CD14-positive monocyte (primary cell): ENCODE measurements around the gene ZNF503. TPM values are rescaled to one million over a fixed set of nuclear protein-coding genes. Genes with fewer than 3 reads are reported as not detected.

Source experiments
- DNase-seq, 3 donors: peaks; one replicate each; pipeline ENCODE4 v3.0.0-alpha.2; 2011 to 2022
- H2AFZ ChIP-seq: 2 replicates; pipeline ENCODE4 v1.6.0; 2012; ENCODE audit warnings: mild to moderate bottlenecking, low read depth, low read length, inconsistent platforms; ENCODE audit not compliant: insufficient read depth, poor library complexity, severe bottlenecking
- H3K27ac ChIP-seq, 2 donors: 1 replicate in 1 of 2; 2 replicates in 1 of 2; pipeline ENCODE4 v1.5.1; 2012 to 2013; ENCODE audit warnings: low read length in 2 of 2, control low read depth in 1 of 2, inconsistent platforms in 1 of 2, low read depth in 1 of 2, mild to moderate bottlenecking in 1 of 2
- H3K27me3 ChIP-seq, 2 donors: one replicate each; pipeline versions ENCODE4 v1.6.0 to v1.6.1; 2011 to 2013; ENCODE audit warnings: low read length in 2 of 2; ENCODE audit not compliant: control insufficient read depth in 2 of 2, insufficient read depth in 2 of 2
- H3K36me3 ChIP-seq, 2 donors: replicated peaks in 1 of 2; 1 replicate in 1 of 2; 2 replicates in 1 of 2; pipeline versions ENCODE4 v1.5.1 to v1.6.1; 2012 to 2013; ENCODE audit warnings: low read length in 2 of 2, control low read depth in 1 of 2, inconsistent platforms in 1 of 2, mild to moderate bottlenecking in 1 of 2; ENCODE audit not compliant: insufficient read depth in 2 of 2, control insufficient read depth in 1 of 2
- H3K4me1 ChIP-seq, 2 donors: 1 replicate in 1 of 2; 2 replicates in 1 of 2; pipeline versions ENCODE4 v1.5.1 to v1.6.1; 2012 to 2013; ENCODE audit warnings: low read length in 2 of 2, control low read depth in 1 of 2, inconsistent platforms in 1 of 2, mild to moderate bottlenecking in 1 of 2, moderate library complexity in 1 of 2; ENCODE audit not compliant: insufficient read depth in 2 of 2, control insufficient read depth in 1 of 2
- H3K4me2 ChIP-seq: replicated peaks from 2 replicates; pipeline ENCODE3; 2012; ENCODE audit warnings: low read length, moderate library complexity, mild to moderate bottlenecking; ENCODE audit not compliant: poor library complexity, severe bottlenecking; ENCODE audit errors: extremely low read depth
- H3K4me3 ChIP-seq, 3 experiments: fragments of 200-600 bp in 1 of 3; sonication (generic) in 1 of 3; replicated peaks in 1 of 3; 1 replicate in 2 of 3; 2 replicates in 1 of 3; pipeline ENCODE4 v1.5.1; 2011 to 2013; ENCODE audit warnings: low read length in 3 of 3, mild to moderate bottlenecking in 3 of 3, control low read depth in 2 of 3, low read depth in 2 of 3, inconsistent platforms in 1 of 3, moderate library complexity in 1 of 3
- H3K79me2 ChIP-seq: 2 replicates; pipeline ENCODE4 v1.6.0; 2012; ENCODE audit warnings: mild to moderate bottlenecking, control low read depth, inconsistent platforms, low read length, moderate library complexity; ENCODE audit not compliant: insufficient read depth
- H3K9ac ChIP-seq: 2 replicates; pipeline ENCODE4 v1.6.0; 2017; ENCODE audit warnings: low read length, mild to moderate bottlenecking; ENCODE audit not compliant: insufficient read depth, poor library complexity, severe bottlenecking
- H3K9me3 ChIP-seq, 2 donors: replicated peaks in 1 of 2; 1 replicate in 1 of 2; 2 replicates in 1 of 2; pipeline versions ENCODE4 v1.5.1 to v1.6.1; 2012 to 2013; ENCODE audit warnings: low read length in 2 of 2, control low read depth in 1 of 2; ENCODE audit not compliant: control insufficient read depth in 1 of 2, insufficient read depth in 1 of 2
- H4K20me1 ChIP-seq: 2 replicates; pipeline ENCODE4 v1.6.0; 2012; ENCODE audit warnings: mild to moderate bottlenecking, low read length, control low read depth, moderate library complexity; ENCODE audit not compliant: insufficient read depth
- H3K27ac Mint-ChIP-seq, 7 donors: one replicate each; pipeline ENCODE4 v1.8.0; 2020; ENCODE audit warnings: mild to moderate bottlenecking in 7 of 7, mixed read lengths in 7 of 7, moderate library complexity in 6 of 7, inconsistent platforms in 2 of 7
- H3K27me3 Mint-ChIP-seq, 3 donors: one replicate each; pipeline ENCODE4 v1.8.0; 2021 to 2022; ENCODE audit warnings: low read depth in 3 of 3, mild to moderate bottlenecking in 3 of 3, mixed read lengths in 3 of 3, moderate library complexity in 3 of 3, inconsistent platforms in 1 of 3
- H3K36me3 Mint-ChIP-seq, 2 donors: one replicate each; pipeline ENCODE4 v1.8.0; 2020; ENCODE audit warnings: mixed read lengths in 2 of 2, inconsistent platforms in 1 of 2, mild to moderate bottlenecking in 1 of 2
- H3K4me1 Mint-ChIP-seq: one replicate; pipeline ENCODE4 v1.8.0; 2020; ENCODE audit warnings: mild to moderate bottlenecking, mixed read lengths
- H3K4me3 Mint-ChIP-seq, 2 donors: one replicate each; pipeline ENCODE4 v1.8.0; 2020; ENCODE audit warnings: mild to moderate bottlenecking in 2 of 2, mixed read lengths in 2 of 2, moderate library complexity in 1 of 2
- H3K9me3 Mint-ChIP-seq, 7 donors: one replicate each; pipeline ENCODE4 v1.8.0; 2020 to 2022; ENCODE audit warnings: mixed read lengths in 7 of 7, mild to moderate bottlenecking in 6 of 7, moderate library complexity in 6 of 7, inconsistent platforms in 2 of 7
- CTCF ChIP-seq: fragments of 200-600 bp; IDR thresholded peaks from one replicate; pipeline ENCODE4 v1.8.0; 2022; ENCODE audit warnings: antibody characterized with exemption, mild to moderate bottlenecking
- WGBS: methylation state at CpG from one replicate; pipeline ENCODE4 v1.1.5; 2013; ENCODE audit warnings: missing lambda C conversion rate; ENCODE audit not compliant: insufficient coverage; 5-methylcytosine and 5-hydroxymethylcytosine counted together
- intact Hi-C, 2 donors: fragments of 100-400 bp; cut with micrococcal nuclease; formaldehyde crosslinking; loops; one replicate each; pipeline versions ENCODE4 v1.15.0 to v1.15.1; 2023
- polyA plus RNA-seq, 3 donors: library from polyadenylated mRNA; depleted of rRNA in 1 of 3; unstranded in 2 of 3; stranded (reverse) in 1 of 3; fragments of 300-500 nt in 2 of 3; fragments of >200 nt in 1 of 3; fragmentation: Illumina TruSeq in 2 of 3; gene quantifications; 1 replicate in 2 of 3; 2 replicates in 1 of 3; pipeline ENCODE4 v1.2.3, GENCODE V29; 2012 to 2021

ZNF503 gene
- polyA plus RNA-seq, 3 donors = 0.65 to 7.2 (median 1.3) TPM

- Histone ChIP-seq H3K27ac (peak overlapping the region; percentile 22 to 34), H2AFZ (no peak overlapping the region), H3K9ac (no peak overlapping the region), H3K79me2 (peaks cover 25% of the 10 kb centered on the region), H3K4me3 (no peak overlapping the region), H3K4me2 (peak overlapping the region; percentile 30), H3K27me3 (no peaks in the 10 kb centered on the region), H3K9me3 (no peaks in the 10 kb centered on the region), H3K36me3 (no peaks in the 10 kb centered on the region), H4K20me1 (peaks cover under 1% of the 10 kb centered on the region), H3K4me1 (peaks cover 60 to 72% of the 10 kb centered on the region in 2 donors)
- Mint-ChIP-seq H3K4me3 (peak overlapping the region in 1 of 2 donors; percentile 27), H3K9me3 (no peaks in the 10 kb centered on the region), H3K27ac (peak overlapping the region; percentile 13 to 89 (median 76)), H3K4me1 (peaks cover 60% of the 10 kb centered on the region), H3K27me3 (peaks cover 0 to 2% (median 2%) of the 10 kb centered on the region in 3 donors), H3K36me3 (peaks cover 0 to 1% of the 10 kb centered on the region in 2 donors)
- 31% methylated on average over 4 of the region's 9 CpGs for WGBS
- DNase-seq = peak; percentile 79 to 91 (median 86)
- intact Hi-C loops = no loop called here
- TF ChIP-seq CTCF = no peak
Measured at GRCh38 chr10:75428434-75429158, 27.0 kb upstream of the ZNF503 start.

DNA sequence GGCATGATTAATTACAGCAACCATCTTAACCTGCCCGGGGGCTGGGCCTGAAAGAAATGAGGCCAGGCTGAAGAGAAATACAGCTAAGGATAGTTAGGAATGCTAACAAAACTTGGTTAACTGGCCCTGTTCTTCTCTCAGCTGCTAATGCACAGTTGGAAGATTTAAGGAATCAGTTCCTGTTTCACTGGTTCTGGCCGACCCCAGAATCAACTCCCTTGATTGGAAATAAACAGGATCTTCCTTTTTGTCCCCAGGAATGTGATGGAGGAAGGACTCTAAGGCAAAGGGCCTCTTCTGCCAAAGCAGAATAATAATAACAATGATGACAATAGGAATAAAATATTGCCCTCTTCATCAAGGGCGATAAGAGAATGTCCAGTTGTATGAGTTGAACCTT is 26.4 kb upstream of the ZNF503 start:
- no peaks in the 10 kb centered on the region for H4K20me1 ChIP-seq
- no peak overlapping the region for H3K4me2 ChIP-seq

More for the DNA sequence above, 26.4 kb upstream of the ZNF503 start:
- no peaks in the 10 kb centered on the region for H3K9me3 ChIP-seq
- peaks cover 54% of the 10 kb centered on the region for H3K4me1 Mint-ChIP-seq
- H3K27ac Mint-ChIP-seq = peak overlapping the region in 6 of 7 donors; percentile 13 to 89 (median 78)
- H3K4me3 Mint-ChIP-seq = no peak overlapping the region
- no peaks in the 10 kb centered on the region for H3K27me3 ChIP-seq
- no peaks in the 10 kb centered on the region for H3K9me3 Mint-ChIP-seq
- no peaks in the 10 kb centered on the region for H3K36me3 ChIP-seq
- no peak overlapping the region for H2AFZ ChIP-seq
- intact Hi-C loops = no loop called here
- peaks cover 0 to 1% of the 10 kb centered on the region in 2 donors for H3K36me3 Mint-ChIP-seq
- H3K27me3 Mint-ChIP-seq = peaks cover 0 to 4% (median 2%) of the 10 kb centered on the region in 3 donors
- H3K4me1 ChIP-seq = peaks cover 57 to 65% of the 10 kb centered on the region in 2 donors
- TF ChIP-seq CTCF = no peak
- H3K27ac ChIP-seq = peak overlapping the region in 1 of 2 donors; percentile 34
- no peak overlapping the region for H3K4me3 ChIP-seq
- no peak for DNase-seq
- no CpG with 5 or more reads among the region's 3 CpGs for WGBS
- peaks cover 18% of the 10 kb centered on the region for H3K79me2 ChIP-seq
- no peak overlapping the region for H3K9ac ChIP-seq
